Nephron progenitor cell (in vitro differentiated cells): ENCODE results near the gene NHERF1.

ENCODE experiments used
- DNase-seq: peaks from one replicate; pipeline ENCODE4 v3.0.0; 2021
- H3K27ac Mint-ChIP-seq: 2 replicates; pipeline ENCODE4 v1.8.0; 2021; ENCODE audit warnings: mild to moderate bottlenecking, moderate library complexity, mixed read lengths
- H3K27me3 Mint-ChIP-seq: 2 replicates; pipeline ENCODE4 v1.8.0; 2021; ENCODE audit warnings: mild to moderate bottlenecking, low read depth, mixed read lengths; ENCODE audit not compliant: poor library complexity
- H3K36me3 Mint-ChIP-seq: 2 replicates; pipeline ENCODE4 v1.8.0; 2021; ENCODE audit warnings: low read depth, mixed read lengths
- H3K4me1 Mint-ChIP-seq: 2 replicates; pipeline ENCODE4 v1.8.0; 2021; ENCODE audit warnings: mixed read lengths
- H3K4me3 Mint-ChIP-seq: 2 replicates; pipeline ENCODE4 v1.8.0; 2021; ENCODE audit warnings: mild to moderate bottlenecking, moderate library complexity, mixed read lengths
- H3K9me3 Mint-ChIP-seq: 2 replicates; pipeline ENCODE4 v1.8.0; 2021; ENCODE audit warnings: mild to moderate bottlenecking, moderate library complexity, mixed read lengths
- TF ChIP-seq, protein P1 (sequence below): fragments of 200-600 bp; sonication (generic); IDR thresholded peaks from 2 replicates; pipeline ENCODE4 v1.5.0; 2021; ENCODE audit warnings: antibody characterized with exemption

The NHERF1 gene

DNA sequence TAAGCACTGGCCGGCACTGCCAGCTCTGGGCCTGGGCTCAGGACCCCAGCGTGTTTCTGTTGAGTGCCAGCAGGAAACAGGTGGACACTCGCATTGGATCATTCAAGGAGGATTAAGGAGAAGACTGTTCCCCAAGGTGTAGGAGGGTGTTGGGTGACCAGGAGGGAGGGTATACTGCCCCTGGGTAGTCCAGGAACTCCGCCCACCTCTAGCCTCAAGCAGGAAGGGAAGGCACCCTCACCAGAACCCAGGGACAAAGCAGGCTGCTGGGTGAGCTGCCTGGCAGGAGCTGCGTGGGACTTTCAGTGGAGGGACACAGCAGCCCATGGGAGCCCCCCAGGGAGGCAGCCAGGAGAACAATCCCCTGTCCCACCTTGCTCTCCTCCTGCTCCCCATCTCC lies 19.1 kb upstream of the NHERF1 start:
- Mint-ChIP-seq H3K36me3 (no peaks in the 10 kb centered on the region), H3K4me3 (no peak overlapping the region), H3K4me1 (no peaks in the 10 kb centered on the region), H3K9me3 (no peaks in the 10 kb centered on the region), H3K27ac (no peak overlapping the region), H3K27me3 (peaks cover 10% of the 10 kb centered on the region)
- no peak for DNase-seq
- TF ChIP-seq, protein P1, sequence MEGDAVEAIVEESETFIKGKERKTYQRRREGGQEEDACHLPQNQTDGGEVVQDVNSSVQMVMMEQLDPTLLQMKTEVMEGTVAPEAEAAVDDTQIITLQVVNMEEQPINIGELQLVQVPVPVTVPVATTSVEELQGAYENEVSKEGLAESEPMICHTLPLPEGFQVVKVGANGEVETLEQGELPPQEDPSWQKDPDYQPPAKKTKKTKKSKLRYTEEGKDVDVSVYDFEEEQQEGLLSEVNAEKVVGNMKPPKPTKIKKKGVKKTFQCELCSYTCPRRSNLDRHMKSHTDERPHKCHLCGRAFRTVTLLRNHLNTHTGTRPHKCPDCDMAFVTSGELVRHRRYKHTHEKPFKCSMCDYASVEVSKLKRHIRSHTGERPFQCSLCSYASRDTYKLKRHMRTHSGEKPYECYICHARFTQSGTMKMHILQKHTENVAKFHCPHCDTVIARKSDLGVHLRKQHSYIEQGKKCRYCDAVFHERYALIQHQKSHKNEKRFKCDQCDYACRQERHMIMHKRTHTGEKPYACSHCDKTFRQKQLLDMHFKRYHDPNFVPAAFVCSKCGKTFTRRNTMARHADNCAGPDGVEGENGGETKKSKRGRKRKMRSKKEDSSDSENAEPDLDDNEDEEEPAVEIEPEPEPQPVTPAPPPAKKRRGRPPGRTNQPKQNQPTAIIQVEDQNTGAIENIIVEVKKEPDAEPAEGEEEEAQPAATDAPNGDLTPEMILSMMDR: no peak

DNA sequence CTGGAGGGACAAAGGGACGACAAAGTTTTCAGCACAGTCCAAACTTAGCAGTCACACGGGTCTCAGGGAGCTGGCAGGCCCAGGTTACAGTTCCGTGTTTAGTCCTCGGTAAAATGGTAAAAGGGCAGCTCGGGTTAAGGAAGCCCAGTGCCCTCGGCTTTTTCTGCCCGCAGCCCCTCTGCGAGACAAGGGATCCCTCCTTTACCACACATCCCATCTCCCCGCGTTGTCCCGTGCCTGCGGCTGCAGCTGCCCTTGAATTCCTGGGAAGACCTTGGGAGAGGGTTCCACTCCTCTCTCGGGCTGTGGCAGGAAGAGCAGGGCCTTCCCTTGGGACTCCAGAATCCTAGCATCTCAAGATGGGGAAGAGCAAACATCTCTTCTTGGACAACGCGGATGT lies 18.6 kb upstream of the NHERF1 start:
- Mint-ChIP-seq H3K27me3 (peaks cover 6% of the 10 kb centered on the region), H3K4me1 (no peaks in the 10 kb centered on the region), H3K27ac (no peak overlapping the region), H3K9me3 (no peaks in the 10 kb centered on the region), H3K4me3 (no peak overlapping the region), H3K36me3 (no peaks in the 10 kb centered on the region)
- TF ChIP-seq, protein P1: no peak
- no peak for DNase-seq

DNA sequence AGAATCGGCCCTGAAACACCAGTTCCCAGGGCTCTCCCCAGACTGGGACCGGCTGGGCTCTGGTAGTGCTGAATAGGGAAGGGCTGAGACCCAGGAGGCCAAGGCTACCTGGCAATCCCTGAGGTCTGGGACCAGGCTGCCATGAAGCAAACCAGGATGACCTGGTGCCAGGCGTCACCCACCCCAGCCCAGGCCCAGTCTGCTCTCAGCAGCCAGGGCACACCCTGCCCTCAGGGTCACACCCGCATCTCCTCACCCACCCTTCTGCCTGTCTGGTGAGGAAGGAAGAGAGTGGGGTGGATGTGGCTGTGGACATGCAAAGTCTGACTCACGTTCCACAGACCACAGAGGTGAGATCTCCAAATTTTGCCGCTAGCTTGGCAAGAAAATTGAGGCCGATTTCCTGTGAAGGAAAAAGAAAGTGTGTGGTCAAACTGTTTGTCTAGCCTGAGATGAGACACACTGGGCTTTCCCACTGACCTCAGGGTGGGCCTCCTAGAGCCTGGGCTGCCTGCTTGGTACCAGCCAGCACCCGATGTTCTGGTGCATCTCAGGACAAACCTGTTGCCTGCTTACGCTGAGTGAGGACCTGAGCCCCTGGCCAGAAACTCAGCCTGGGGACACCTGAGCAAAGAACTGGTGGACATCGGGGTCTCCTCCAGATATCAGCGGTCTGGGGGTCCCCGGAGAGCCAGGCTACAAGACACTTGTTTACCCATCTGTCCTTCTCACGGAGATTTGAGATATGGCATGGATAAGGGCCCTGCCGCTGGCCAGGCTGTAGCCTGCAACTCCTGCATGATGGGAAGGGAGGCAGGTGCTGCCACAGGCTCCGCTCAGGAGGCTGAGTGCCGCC lies 17.7 kb upstream of the NHERF1 start:
- Mint-ChIP-seq H3K27me3 (peaks cover 6% of the 10 kb centered on the region), H3K27ac (no peak overlapping the region), H3K36me3 (no peaks in the 10 kb centered on the region), H3K4me1 (no peaks in the 10 kb centered on the region), H3K4me3 (no peak overlapping the region), H3K9me3 (no peaks in the 10 kb centered on the region)
- no peak for DNase-seq
- TF ChIP-seq, protein P1: no peak

DNA sequence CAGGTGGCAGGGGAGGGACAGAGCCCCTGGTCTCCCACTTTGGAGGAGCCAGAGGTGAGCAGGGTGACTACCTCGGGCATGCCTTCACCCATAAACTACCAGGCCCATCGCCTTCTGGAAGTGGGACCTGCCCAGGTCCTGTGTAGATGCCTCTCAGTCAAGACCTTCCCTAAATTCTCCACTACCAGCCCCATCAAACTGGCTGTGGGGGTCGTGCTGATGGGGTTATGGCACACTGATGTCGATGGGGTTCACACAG lies 17.2 kb upstream of the NHERF1 start:
- Mint-ChIP-seq H3K27me3 (peaks cover 6% of the 10 kb centered on the region), H3K36me3 (no peaks in the 10 kb centered on the region), H3K27ac (no peak overlapping the region), H3K9me3 (no peaks in the 10 kb centered on the region), H3K4me1 (peaks cover 4% of the 10 kb centered on the region), H3K4me3 (no peak overlapping the region)
- no peak for DNase-seq
- TF ChIP-seq, protein P1: no peak

DNA sequence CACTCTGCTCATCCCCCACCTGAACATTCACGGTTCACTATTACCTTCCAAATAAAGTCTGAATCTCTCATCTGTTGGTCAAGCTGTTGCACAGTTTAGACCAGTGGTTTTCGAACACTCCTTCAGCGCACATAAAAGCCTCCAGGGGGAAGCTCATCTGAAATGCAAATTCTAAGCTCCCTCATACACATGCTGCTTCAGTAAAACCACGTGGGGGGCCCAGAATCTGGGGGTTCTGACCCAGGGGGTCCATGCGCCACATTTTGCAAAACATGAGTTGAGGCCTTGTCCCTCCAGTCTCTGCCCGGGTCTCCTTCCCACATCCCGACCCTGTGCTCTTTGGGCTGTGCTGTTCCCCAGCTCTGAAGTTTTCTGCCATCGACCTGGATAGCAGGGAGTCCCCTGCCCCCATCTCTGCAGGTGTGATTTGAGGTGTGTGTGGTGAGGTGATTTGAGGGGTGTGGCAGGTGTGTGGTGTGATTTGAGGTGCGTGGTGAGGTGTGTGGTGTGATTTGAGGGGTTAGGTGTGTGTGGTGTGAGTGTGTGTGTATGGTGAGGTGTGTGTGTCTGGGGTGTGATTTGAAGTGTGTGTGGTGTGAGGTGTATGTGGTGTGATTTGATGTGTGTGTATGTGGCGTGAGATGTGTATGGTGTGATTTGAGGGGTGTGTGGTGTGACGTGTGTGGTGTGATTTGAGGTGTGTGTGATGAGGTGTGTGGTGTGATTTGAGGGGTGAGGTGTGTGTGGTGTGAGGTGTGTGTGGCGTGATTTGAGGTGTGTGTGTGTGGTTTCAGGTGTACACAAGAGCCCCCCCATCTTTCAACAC lies 16.2 kb upstream of the NHERF1 start:
- TF ChIP-seq, protein P1: no peak
- Mint-ChIP-seq H3K9me3 (no peaks in the 10 kb centered on the region), H3K4me1 (peaks cover 8% of the 10 kb centered on the region), H3K27me3 (peaks cover 7% of the 10 kb centered on the region), H3K4me3 (no peak overlapping the region), H3K36me3 (no peaks in the 10 kb centered on the region), H3K27ac (no peak overlapping the region)
- no peak for DNase-seq
